Skeletal muscle cell (primary cell): Measurements from ENCODE around the gene C1QTNF9.

Experiments
- DNase-seq: peaks from one replicate; pipeline ENCODE4 v3.0.0-alpha.2; 2010; ENCODE audit warnings: low read depth
- H3K4me3 ChIP-seq: 2 replicates; pipeline ENCODE4 v1.5.1; 2011; ENCODE audit warnings: low read depth, mild to moderate bottlenecking, control low read depth, low read length, moderate library complexity

Gene C1QTNF9

GRCh38 chr13:24280720-24281119, 28.7 kb upstream of the C1QTNF9 start:
- no peak overlapping the region for H3K4me3 ChIP-seq
- no peak for DNase-seq

GRCh38 chr13:24281188-24282008, 28.0 kb upstream of the C1QTNF9 start:
- H3K4me3 ChIP-seq = no peak overlapping the region
- no peak for DNase-seq

- DNase-seq = no peak
- no peak overlapping the region for H3K4me3 ChIP-seq
Observed at GRCh38 chr13:24282256-24282655, 27.1 kb upstream of the C1QTNF9 start.

GRCh38 chr13:24284889-24285565, 24.4 kb upstream of the C1QTNF9 start:
- H3K4me3 ChIP-seq = no peak overlapping the region
- no peak for DNase-seq

GRCh38 chr13:24286624-24287023, 22.8 kb upstream of the C1QTNF9 start:
- DNase-seq = no peak
- H3K4me3 ChIP-seq = no peak overlapping the region

GRCh38 chr13:24287748-24288287, 21.6 kb upstream of the C1QTNF9 start:
- no peak overlapping the region for H3K4me3 ChIP-seq
- DNase-seq = no peak

- no peak for DNase-seq
- no peak overlapping the region for H3K4me3 ChIP-seq
Observed at GRCh38 chr13:24288870-24289269, 20.5 kb upstream of the C1QTNF9 start.

- no peak for DNase-seq
- no peak overlapping the region for H3K4me3 ChIP-seq
Observed at GRCh38 chr13:24290280-24290932, 19.0 kb upstream of the C1QTNF9 start.

GRCh38 chr13:24292481-24292880, 16.9 kb upstream of the C1QTNF9 start:
- no peak for DNase-seq
- H3K4me3 ChIP-seq = no peak overlapping the region

- no peak for DNase-seq
Observed at GRCh38 chr13:24293746-24294145, 15.6 kb upstream of the C1QTNF9 start.

GRCh38 chr13:24299488-24300114, 9.8 kb upstream of the C1QTNF9 start:
- no peak for DNase-seq

More at GRCh38 chr13:24293746-24294145, 15.6 kb upstream of the C1QTNF9 start:
- H3K4me3 ChIP-seq = no peak overlapping the region

GRCh38 chr13:24301434-24301833, 7.9 kb upstream of the C1QTNF9 start:
- no peak overlapping the region for H3K4me3 ChIP-seq
- no peak for DNase-seq

More at GRCh38 chr13:24299488-24300114, 9.8 kb upstream of the C1QTNF9 start:
- H3K4me3 ChIP-seq = no peak overlapping the region

GRCh38 chr13:24301911-24302310, 7.5 kb upstream of the C1QTNF9 start:
- no peak for DNase-seq
- no peak overlapping the region for H3K4me3 ChIP-seq

- no peak overlapping the region for H3K4me3 ChIP-seq
- DNase-seq = no peak
Observed at GRCh38 chr13:24304620-24305019, 4.8 kb upstream of the C1QTNF9 start.

- no peak for DNase-seq
- H3K4me3 ChIP-seq = no peak overlapping the region
Observed at GRCh38 chr13:24306632-24307031, 2.7 kb upstream of the C1QTNF9 start.

- H3K4me3 ChIP-seq = no peak overlapping the region
- DNase-seq = no peak
Observed at GRCh38 chr13:24307211-24308067, 1.9 kb upstream of the C1QTNF9 start.

GRCh38 chr13:24308068-24308445, 1.3 kb upstream of the C1QTNF9 start:
- H3K4me3 ChIP-seq = no peak overlapping the region

GRCh38 chr13:24308488-24309020, 826 bp upstream of the C1QTNF9 start:
- no peak for DNase-seq
- H3K4me3 ChIP-seq = no peak overlapping the region

More at GRCh38 chr13:24308068-24308445, 1.3 kb upstream of the C1QTNF9 start:
- DNase-seq = no peak
